PC-3 (cell line): ENCODE measurements around the gene RGS3.

Experiments
- CTCF ChIP-seq: fragments of 300-600 bp; sonication (generic); conservative IDR thresholded peaks from 2 replicates; pipeline ENCODE4 v1.5.1; 2017; ENCODE audit warnings: antibody characterized with exemption, low read depth, mild to moderate bottlenecking, low read length
- EZH2 ChIP-seq: fragments of 300-600 bp; sonication (generic); IDR thresholded peaks from one replicate; pipeline ENCODE4 v1.6.1; 2017; ENCODE audit warnings: antibody characterized with exemption, mild to moderate bottlenecking, low read length; ENCODE audit not compliant: unreplicated experiment
- EZH2phosphoT487 ChIP-seq: fragments of 300-600 bp; sonication (generic); IDR thresholded peaks from 2 replicates; pipeline ENCODE4 v1.6.1; 2018; ENCODE audit warnings: mild to moderate bottlenecking, antibody characterized with exemption, low read length, borderline replicate concordance

- TF ChIP-seq CTCF, result no peak
- TF ChIP-seq EZH2, result no peak
- TF ChIP-seq EZH2phosphoT487, result no peak
These were observed 20.8 kb downstream of the RGS3 start for GRCh38 chr9:113484258-113484730.
